G401 (cell line): ENCODE results near the gene CSMD2. TPM values are rescaled to one million over a fixed set of nuclear protein-coding genes. Genes with fewer than 3 reads are reported as not detected.
A peak's percentile ranks its signal among the peaks of the same experiment; 100 is the strongest.
"Not testable (repeated sequence)": the region's sequence is repeated elsewhere in the genome, so short reads cannot be mapped to it uniquely, and the experiment has no call there.

Experiments
- DNase-seq: peaks from one replicate; pipeline ENCODE4 v3.0.0-alpha.2; 2015; ENCODE audit warnings: low spot score
- in situ Hi-C: cut with HindIII; loops from 2 replicates; pipeline ENCODE4 v1.10.0; 2016; ENCODE audit warnings: low sequenced_read_pairs, mixed read lengths
- total RNA-seq: library from RNA; depleted of rRNA; stranded (reverse); fragments of >200 nt; shearing (Covaris generic); gene quantifications from 2 replicates; pipeline ENCODE4 v1.2.3, GENCODE V29; 2014

Gene CSMD2
- total RNA-seq, 1 experiment from 2014 or later = not detected

- no peak for DNase-seq
- in situ Hi-C loops = no loop called here
Observed at GRCh38 chr1:34019741-34020552, 145.1 kb downstream of the CSMD2 start.

GRCh38 chr1:34018285-34018684, 146.7 kb downstream of the CSMD2 start:
- in situ Hi-C loops = no loop called here
- DNase-seq = no peak

- in situ Hi-C loops, DNase-seq: not testable (repeated sequence)
Observed at GRCh38 chr1:34016281-34016680, 148.7 kb downstream of the CSMD2 start.

- DNase-seq = peak; percentile 10
- in situ Hi-C loops = no loop called here
Observed at GRCh38 chr1:34013958-34014737, 150.9 kb downstream of the CSMD2 start.

GRCh38 chr1:34013136-34013535, 151.9 kb downstream of the CSMD2 start:
- in situ Hi-C loops = no loop called here
- peak; percentile 66 for DNase-seq

- in situ Hi-C loops = no loop called here
- DNase-seq = no peak
Observed at GRCh38 chr1:34009340-34009985, 155.6 kb downstream of the CSMD2 start.

- in situ Hi-C loops = no loop called here
- no peak for DNase-seq
Observed at GRCh38 chr1:34007760-34008159, 157.3 kb downstream of the CSMD2 start.

- in situ Hi-C loops = no loop called here
- no peak for DNase-seq
Observed at GRCh38 chr1:34005309-34005708, 159.7 kb downstream of the CSMD2 start.

GRCh38 chr1:34002810-34003209, 162.2 kb downstream of the CSMD2 start:
- no peak for DNase-seq
- in situ Hi-C loops = no loop called here

- no peak for DNase-seq
Observed at GRCh38 chr1:33997127-33998036, 167.6 kb downstream of the CSMD2 start.

GRCh38 chr1:33996281-33996680, 168.7 kb downstream of the CSMD2 start:
- in situ Hi-C loops = no loop called here
- peak; percentile 86 for DNase-seq

More at GRCh38 chr1:33997127-33998036, 167.6 kb downstream of the CSMD2 start:
- in situ Hi-C loops = no loop called here

GRCh38 chr1:33993301-33993700, 171.7 kb downstream of the CSMD2 start:
- in situ Hi-C loops = no loop called here
- DNase-seq = no peak

- DNase-seq = no peak
- in situ Hi-C loops = no loop called here
Observed at GRCh38 chr1:33990281-33990680, 174.7 kb downstream of the CSMD2 start.

GRCh38 chr1:33988161-33988560, 176.9 kb downstream of the CSMD2 start:
- no peak for DNase-seq
- in situ Hi-C loops = no loop called here

GRCh38 chr1:33986390-33987095, 178.5 kb downstream of the CSMD2 start:
- in situ Hi-C loops = no loop called here

GRCh38 chr1:33985656-33986055, 179.4 kb downstream of the CSMD2 start:
- peak; percentile 74 for DNase-seq
- in situ Hi-C loops = no loop called here

More at GRCh38 chr1:33986390-33987095, 178.5 kb downstream of the CSMD2 start:
- DNase-seq = peak; percentile 78

GRCh38 chr1:33984906-33985565, 180.0 kb downstream of the CSMD2 start:
- DNase-seq = peak; percentile 84
- in situ Hi-C loops = no loop called here

GRCh38 chr1:33982419-33982818, 182.6 kb downstream of the CSMD2 start:
- DNase-seq = no peak
- in situ Hi-C loops = no loop called here
